DND-41 (cell line): Measurements from ENCODE around the gene PIGU.

Source experiments
- ATAC-seq: fragments of 200-7000 bp; cut with Tn5 transposase; 3 replicates; pipeline ENCODE4 v1.9.1; 2021; ENCODE audit warnings: low read depth; ENCODE audit not compliant: insufficient read depth
- DNase-seq: peaks from one replicate; pipeline ENCODE4 v3.0.0-alpha.2; 2020
- H2AFZ ChIP-seq: 2 replicates; pipeline ENCODE4 v1.6.0; 2012; ENCODE audit warnings: low read depth, low read length
- H3K27ac ChIP-seq: 2 replicates; pipeline ENCODE4 v1.5.1; 2012; ENCODE audit warnings: low read length, inconsistent platforms
- H3K27me3 ChIP-seq: fragments of 200-600 bp; sonication (generic); 2 replicates; pipeline ENCODE4 v1.6.0; 2012; ENCODE audit warnings: low read length, mild to moderate bottlenecking, inconsistent platforms; ENCODE audit not compliant: insufficient read depth, poor library complexity
- H3K36me3 ChIP-seq: 2 replicates; pipeline ENCODE4 v1.5.1; 2012; ENCODE audit warnings: low read length, inconsistent platforms; ENCODE audit not compliant: insufficient read depth
- H3K4me1 ChIP-seq: 2 replicates; pipeline ENCODE4 v1.5.1; 2012; ENCODE audit warnings: mild to moderate bottlenecking, low read length; ENCODE audit not compliant: insufficient read depth
- H3K4me2 ChIP-seq: 2 replicates; pipeline ENCODE4 v1.6.0; 2012; ENCODE audit warnings: mild to moderate bottlenecking, moderate library complexity, low read length, inconsistent platforms; ENCODE audit not compliant: insufficient read depth
- H3K4me3 ChIP-seq, 2 experiments: fragments of 200-600 bp in 1 of 2; shearing (Covaris generic) in 1 of 2; 2 replicates each; pipeline ENCODE4 v1.5.1; 2012 to 2016; ENCODE audit warnings: inconsistent platforms in 2 of 2, low read length in 2 of 2, mild to moderate bottlenecking in 2 of 2, low read depth in 1 of 2, moderate library complexity in 1 of 2
- H3K79me2 ChIP-seq: 2 replicates; pipeline ENCODE4 v1.6.0; 2012; ENCODE audit warnings: low read length, inconsistent platforms; ENCODE audit not compliant: insufficient read depth
- H3K9ac ChIP-seq: 2 replicates; pipeline ENCODE4 v1.6.0; 2012; ENCODE audit warnings: low read depth, mild to moderate bottlenecking, inconsistent platforms, low read length, moderate library complexity
- H3K9me3 ChIP-seq: 2 replicates; pipeline ENCODE4 v1.5.1; 2012; ENCODE audit warnings: low read length, moderate library complexity, mild to moderate bottlenecking, inconsistent platforms; ENCODE audit not compliant: insufficient read depth, severe bottlenecking
- H4K20me1 ChIP-seq: 2 replicates; pipeline ENCODE4 v1.6.0; 2012; ENCODE audit warnings: low read length; ENCODE audit not compliant: insufficient read depth
- EZH2 ChIP-seq: IDR thresholded peaks from 3 replicates; pipeline ENCODE4 v1.6.1; 2012; ENCODE audit warnings: borderline replicate concordance, low read depth, mild to moderate bottlenecking, moderate library complexity, low read length, inconsistent platforms; ENCODE audit not compliant: severe bottlenecking
- TF ChIP-seq, protein P1 (sequence below): IDR thresholded peaks from 2 replicates; pipeline ENCODE4 v1.5.1; 2012; ENCODE audit warnings: borderline replicate concordance, low read length, moderate library complexity, mild to moderate bottlenecking; ENCODE audit not compliant: poor library complexity, severe bottlenecking; ENCODE audit errors: extremely low read depth

PIGU gene

DNA sequence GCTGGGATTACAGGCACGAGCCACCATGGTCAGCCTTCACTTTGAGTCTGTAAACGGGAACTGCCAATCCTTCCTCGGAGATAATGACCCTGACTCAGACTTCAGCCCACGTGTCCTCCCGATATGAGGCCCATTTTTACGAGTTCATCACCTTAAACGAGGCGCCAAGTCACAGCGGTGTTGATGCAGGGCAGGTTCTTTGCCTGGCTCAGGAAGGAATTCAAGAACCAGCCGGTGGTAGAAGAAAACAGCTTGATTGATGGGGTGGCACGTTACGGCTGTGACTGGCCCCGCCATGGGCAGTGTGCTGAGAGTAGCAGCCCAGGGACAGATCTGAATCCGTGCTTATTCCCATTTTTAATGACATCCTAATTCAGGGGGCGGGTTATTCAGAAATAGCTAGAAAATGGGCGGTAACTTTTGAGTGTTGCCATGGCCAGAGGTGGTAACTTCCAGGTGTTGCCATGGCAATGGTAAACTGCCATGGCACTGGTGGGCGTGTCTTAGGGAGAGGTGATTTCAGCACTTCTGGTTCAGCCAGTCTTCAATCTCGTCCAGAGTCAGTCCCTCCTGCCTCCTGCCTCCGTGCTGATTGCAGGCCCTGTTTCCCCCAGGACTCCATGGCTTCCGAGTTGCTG lies 127.5 kb downstream of the PIGU start:
- H4K20me1 ChIP-seq = no peaks in the 10 kb centered on the region; the same call in 1 of the 2 replicates
- ATAC-seq (no peak), DNase-seq (no peak)
- H3K27me3 ChIP-seq = no peaks in the 10 kb centered on the region
- TF ChIP-seq EZH2 = no peak
- TF ChIP-seq, protein P1, sequence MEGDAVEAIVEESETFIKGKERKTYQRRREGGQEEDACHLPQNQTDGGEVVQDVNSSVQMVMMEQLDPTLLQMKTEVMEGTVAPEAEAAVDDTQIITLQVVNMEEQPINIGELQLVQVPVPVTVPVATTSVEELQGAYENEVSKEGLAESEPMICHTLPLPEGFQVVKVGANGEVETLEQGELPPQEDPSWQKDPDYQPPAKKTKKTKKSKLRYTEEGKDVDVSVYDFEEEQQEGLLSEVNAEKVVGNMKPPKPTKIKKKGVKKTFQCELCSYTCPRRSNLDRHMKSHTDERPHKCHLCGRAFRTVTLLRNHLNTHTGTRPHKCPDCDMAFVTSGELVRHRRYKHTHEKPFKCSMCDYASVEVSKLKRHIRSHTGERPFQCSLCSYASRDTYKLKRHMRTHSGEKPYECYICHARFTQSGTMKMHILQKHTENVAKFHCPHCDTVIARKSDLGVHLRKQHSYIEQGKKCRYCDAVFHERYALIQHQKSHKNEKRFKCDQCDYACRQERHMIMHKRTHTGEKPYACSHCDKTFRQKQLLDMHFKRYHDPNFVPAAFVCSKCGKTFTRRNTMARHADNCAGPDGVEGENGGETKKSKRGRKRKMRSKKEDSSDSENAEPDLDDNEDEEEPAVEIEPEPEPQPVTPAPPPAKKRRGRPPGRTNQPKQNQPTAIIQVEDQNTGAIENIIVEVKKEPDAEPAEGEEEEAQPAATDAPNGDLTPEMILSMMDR = no peak
- no peak overlapping the region for H3K4me2 ChIP-seq
- no peak overlapping the region for H3K27ac ChIP-seq
- no peaks in the 10 kb centered on the region for H3K36me3 ChIP-seq
- H3K79me2 ChIP-seq = no peaks in the 10 kb centered on the region
- no peak overlapping the region for H2AFZ ChIP-seq
- H3K9me3 ChIP-seq = no peaks in the 10 kb centered on the region
- no peaks in the 10 kb centered on the region for H3K4me1 ChIP-seq
- no peak overlapping the region for H3K9ac ChIP-seq
- H3K4me3 ChIP-seq = no peak overlapping the region

DNA sequence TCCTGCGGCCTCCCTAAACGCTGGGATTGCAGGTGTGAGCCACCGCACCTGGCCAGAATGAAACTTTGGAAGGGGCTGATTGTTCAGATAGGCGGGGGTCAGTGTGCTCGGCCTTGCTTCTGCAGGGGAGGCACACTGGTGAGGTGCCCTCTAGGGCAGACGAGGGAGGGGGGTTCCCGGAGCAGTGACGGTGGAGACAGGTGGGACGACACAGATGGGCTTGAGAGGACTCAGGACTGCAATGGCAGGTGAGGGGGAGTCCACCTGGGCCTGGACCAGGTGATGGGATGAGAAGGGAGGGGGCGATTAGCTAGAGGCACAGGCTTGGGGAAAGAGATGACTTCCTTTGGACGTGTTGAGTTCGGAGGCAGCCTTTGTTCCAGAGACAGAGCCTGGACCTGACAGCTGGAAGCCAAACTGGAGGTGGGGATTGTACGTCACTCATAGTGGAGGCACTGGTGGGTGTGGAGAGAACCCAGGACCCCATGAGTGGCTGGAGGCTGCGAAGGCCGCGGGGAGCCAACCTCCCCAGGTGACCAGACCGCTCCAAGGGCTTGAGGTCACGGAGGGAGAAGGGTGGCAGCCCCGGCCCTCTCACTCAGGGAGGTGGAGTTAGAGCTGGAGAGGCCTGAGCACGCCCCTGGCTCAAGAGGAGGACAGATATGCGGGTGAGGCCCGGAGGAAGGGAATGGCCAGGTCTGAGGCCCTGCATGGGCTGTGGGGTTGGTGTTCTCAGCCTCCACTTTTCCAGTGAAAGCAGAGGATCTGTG lies 128.9 kb downstream of the PIGU start:
- Histone ChIP-seq H2AFZ (no peak overlapping the region), H3K79me2 (no peaks in the 10 kb centered on the region), H3K27ac (no peak overlapping the region), H3K27me3 (no peaks in the 10 kb centered on the region), H4K20me1 (no peaks in the 10 kb centered on the region; the same call in 1 of the 2 replicates), H3K4me3 (no peak overlapping the region), H3K36me3 (no peaks in the 10 kb centered on the region; the same call in 1 of the 2 replicates), H3K4me1 (no peaks in the 10 kb centered on the region), H3K4me2 (no peak overlapping the region), H3K9ac (no peak overlapping the region), H3K9me3 (no peaks in the 10 kb centered on the region)
- TF ChIP-seq, protein P1 = no peak
- TF ChIP-seq EZH2 = no peak
- no peak for DNase-seq
- ATAC-seq = no peak

DNA sequence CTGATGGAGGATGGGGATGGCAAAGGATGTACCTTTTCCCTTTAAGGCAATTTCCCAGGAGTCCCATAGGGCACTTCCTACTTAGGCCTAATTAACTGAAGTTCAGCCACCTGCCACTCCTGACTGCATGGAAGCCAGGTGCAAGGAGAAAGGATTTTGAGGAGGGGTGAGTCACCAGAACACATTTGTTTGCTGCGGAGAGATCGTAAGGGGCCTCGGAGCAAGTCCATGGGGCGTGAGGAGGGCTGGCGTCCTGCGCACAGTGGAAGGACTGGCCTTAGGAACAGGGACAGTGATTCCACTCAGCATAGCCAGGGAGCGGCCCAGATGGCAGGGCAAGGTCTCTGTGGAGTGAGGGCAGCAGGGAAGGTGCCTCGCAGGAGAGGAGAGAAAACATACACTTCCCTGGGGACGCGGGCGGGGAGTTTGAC lies 130.1 kb downstream of the PIGU start:
- no peak for TF ChIP-seq EZH2
- TF ChIP-seq, protein P1 = no peak
- Histone ChIP-seq H3K4me3 (no peak overlapping the region), H3K79me2 (no peaks in the 10 kb centered on the region), H2AFZ (no peak overlapping the region), H3K4me1 (no peaks in the 10 kb centered on the region), H3K27ac (no peak overlapping the region), H4K20me1 (no peaks in the 10 kb centered on the region), H3K4me2 (no peak overlapping the region), H3K9me3 (no peaks in the 10 kb centered on the region), H3K9ac (no peak overlapping the region), H3K27me3 (no peaks in the 10 kb centered on the region), H3K36me3 (peaks cover 8% of the 10 kb centered on the region)
- no peak for DNase-seq
- ATAC-seq = no peak
